HL-60 (cell line): ENCODE measurements around the gene PDSS2.

ENCODE experiments used
- DNase-seq, 2 experiments: peaks; one replicate each; pipeline ENCODE4 v3.0.0-alpha.2; 2010 to 2020; ENCODE audit warnings: low read depth in 1 of 2, low spot score in 1 of 2
- H3K27ac ChIP-seq: fragments of 250-450 bp; sonication (Bioruptor Pico); replicated peaks from 2 replicates; pipeline ENCODE4 v1.5.1; 2020; ENCODE audit warnings: mild to moderate bottlenecking, moderate library complexity
- H3K27me3 ChIP-seq: fragments of 250-450 bp; sonication (Bioruptor Pico); 2 replicates; pipeline ENCODE4 v1.5.1; 2021; ENCODE audit warnings: mild to moderate bottlenecking, moderate library complexity; ENCODE audit not compliant: insufficient read depth, poor library complexity, severe bottlenecking
- H3K4me3 ChIP-seq: replicated peaks from 2 replicates; pipeline ENCODE4 v1.5.1; 2011; ENCODE audit warnings: mild to moderate bottlenecking, control low read depth, low read length; ENCODE audit not compliant: insufficient read depth
- CTCF ChIP-seq: IDR thresholded peaks from one replicate; pipeline ENCODE4 v1.5.1; 2011; ENCODE audit warnings: low read length, control low read depth, inconsistent platforms; ENCODE audit not compliant: insufficient read depth
- GABPA ChIP-seq: IDR thresholded peaks from 2 replicates; pipeline ENCODE4 v1.6.1; 2012; ENCODE audit warnings: low read depth
- POLR2AphosphoS5 ChIP-seq: IDR thresholded peaks from 2 replicates; pipeline ENCODE4 v1.6.1; 2012; ENCODE audit warnings: low read depth
- REST ChIP-seq: IDR thresholded peaks from 2 replicates; pipeline ENCODE4 v1.6.1; 2012; ENCODE audit warnings: low read depth; ENCODE audit not compliant: insufficient replicate concordance
- SPI1 ChIP-seq: IDR thresholded peaks from 2 replicates; pipeline ENCODE4 v1.6.1; 2012; ENCODE audit warnings: low read depth, mild to moderate bottlenecking, borderline replicate concordance

PDSS2 gene

GRCh38 chr6:107493158-107494057 lies 34.0 kb upstream of the PDSS2 start:
- H3K4me3 ChIP-seq = no peak overlapping the region
- H3K27me3 ChIP-seq = peaks cover 41% of the 10 kb centered on the region
- no peak for DNase-seq
- no peak overlapping the region for H3K27ac ChIP-seq
- TF ChIP-seq GABPA = no peak

GRCh38 chr6:107491760-107492660 lies 32.6 kb upstream of the PDSS2 start:
- DNase-seq = peak in 1 of 2 experiments; percentile 35
- Histone ChIP-seq H3K4me3 (peak overlapping the region; percentile 90), H3K27me3 (peaks cover 55% of the 10 kb centered on the region), H3K27ac (no peak overlapping the region)
- TF ChIP-seq CTCF (no peak), POLR2AphosphoS5 (no peak), SPI1 (no peak), REST (no peak), GABPA (no peak)

GRCh38 chr6:107491138-107491609 lies 31.8 kb upstream of the PDSS2 start:
- H3K4me3 ChIP-seq = peak overlapping the region; percentile 90
- DNase-seq = no peak

GRCh38 chr6:107490566-107491137 lies 31.3 kb upstream of the PDSS2 start:
- no peak for DNase-seq
- Histone ChIP-seq H3K27me3 (peaks cover 63% of the 10 kb centered on the region), H3K4me3 (peak overlapping the region; percentile 90), H3K27ac (no peak overlapping the region)
- no peak for TF ChIP-seq POLR2AphosphoS5

More at GRCh38 chr6:107491138-107491609, 31.8 kb upstream of the PDSS2 start:
- Histone ChIP-seq H3K27me3 (peaks cover 62% of the 10 kb centered on the region), H3K27ac (no peak overlapping the region)
- TF ChIP-seq CTCF = no peak
